Right atrium auricular region (tissue), 2 donors: ENCODE data around the gene RGMA. TPM values are rescaled to one million over a fixed set of nuclear protein-coding genes. Genes with fewer than 3 reads are reported as not detected.

Experiments used
- DNase-seq: peaks from one replicate; pipeline ENCODE4 v3.0.0-alpha.2; 2019; ENCODE audit warnings: low spot score
- H3K27ac ChIP-seq, 2 donors: fragments of 200-600 bp; sonication (generic); 1 replicate in 1 of 2; 2 replicates in 1 of 2; pipeline ENCODE4 v1.5.1; 2016 to 2019
- H3K27me3 ChIP-seq, 2 donors: fragments of 200-600 bp; sonication (generic); one replicate each; pipeline versions ENCODE4 v1.5.1 to v1.6.0; 2017 to 2019
- H3K36me3 ChIP-seq: fragments of 200-600 bp; sonication (generic); one replicate; pipeline ENCODE4 v1.5.1; 2016
- H3K4me1 ChIP-seq, 2 donors: fragments of 200-600 bp; sonication (generic); one replicate each; pipeline versions ENCODE4 v1.5.1 to v1.6.0; 2017 to 2019
- H3K4me3 ChIP-seq, 2 donors: fragments of 200-600 bp; sonication (generic); 1 replicate in 1 of 2; 2 replicates in 1 of 2; pipeline ENCODE4 v1.5.1; 2017 to 2019; ENCODE audit warnings: mild to moderate bottlenecking in 1 of 2, moderate library complexity in 1 of 2
- H3K9me3 ChIP-seq, 2 donors: fragments of 200-600 bp; sonication (generic); one replicate each; pipeline ENCODE4 v1.5.1; 2019
- CTCF ChIP-seq, 2 donors: fragments of 200-600 bp; sonication (generic); IDR thresholded peaks; one replicate each; pipeline ENCODE4 v1.5.1; 2019; ENCODE audit warnings: antibody characterized with exemption in 2 of 2
- total RNA-seq, 2 donors: library from RNA; depleted of rRNA; stranded (reverse); fragments of >200 nt; gene quantifications; one replicate each; pipeline ENCODE4 v1.1.0, GENCODE V29; 2016

The RGMA gene
- total RNA-seq, 2 donors from 2014 or later: 7.2 to 9.9 TPM

GRCh38 chr15:93085692-93086091 lies 3.3 kb downstream of the RGMA start:
- Histone ChIP-seq H3K36me3 (no peaks in the 10 kb centered on the region), H3K27ac (no peak overlapping the region), H3K4me3 (no peak overlapping the region), H3K27me3 (no peaks in the 10 kb centered on the region), H3K9me3 (no peaks in the 10 kb centered on the region), H3K4me1 (peaks cover 0 to 27% of the 10 kb centered on the region in 2 donors)
- TF ChIP-seq CTCF (IDR thresholded peaks at IDR 0.05): no peak
- DNase-seq: no peak

- Histone ChIP-seq H3K36me3 (no peaks in the 10 kb centered on the region), H3K9me3 (no peaks in the 10 kb centered on the region), H3K27ac (no peak overlapping the region), H3K27me3 (no peaks in the 10 kb centered on the region), H3K4me3 (no peak overlapping the region), H3K4me1 (peaks cover 0 to 6% of the 10 kb centered on the region in 2 donors)
- no peak for DNase-seq
- TF ChIP-seq CTCF (IDR thresholded peaks at IDR 0.05): no peak
Observed at GRCh38 chr15:93082861-93083260, 6.2 kb downstream of the RGMA start.

- DNase-seq: no peak
- Histone ChIP-seq H3K36me3 (no peaks in the 10 kb centered on the region), H3K27ac (no peak overlapping the region), H3K4me1 (no peaks in the 10 kb centered on the region), H3K9me3 (no peaks in the 10 kb centered on the region), H3K4me3 (no peak overlapping the region), H3K27me3 (no peaks in the 10 kb centered on the region)
- no peak for TF ChIP-seq CTCF (IDR thresholded peaks at IDR 0.05)
Observed at GRCh38 chr15:93081399-93081798, 7.6 kb downstream of the RGMA start.

GRCh38 chr15:93080451-93080850 lies 8.6 kb downstream of the RGMA start:
- Histone ChIP-seq H3K9me3 (no peaks in the 10 kb centered on the region), H3K4me3 (no peak overlapping the region), H3K36me3 (no peaks in the 10 kb centered on the region), H3K4me1 (no peaks in the 10 kb centered on the region), H3K27ac (no peak overlapping the region), H3K27me3 (no peaks in the 10 kb centered on the region)
- no peak for DNase-seq
- no peak for TF ChIP-seq CTCF (IDR thresholded peaks at IDR 0.05)

GRCh38 chr15:93076875-93077274 lies 12.1 kb downstream of the RGMA start:
- no peaks in the 10 kb centered on the region for H3K9me3 ChIP-seq
- no peak for DNase-seq
- H3K27ac ChIP-seq: no peak overlapping the region
- no peak overlapping the region for H3K4me3 ChIP-seq
- no peaks in the 10 kb centered on the region for H3K27me3 ChIP-seq
- H3K4me1 ChIP-seq: peaks cover 0 to 14% of the 10 kb centered on the region in 2 donors
- TF ChIP-seq CTCF (IDR thresholded peaks at IDR 0.05): no peak
- H3K36me3 ChIP-seq: no peaks in the 10 kb centered on the region

GRCh38 chr15:93076217-93076616 lies 12.8 kb downstream of the RGMA start:
- H3K27ac ChIP-seq: no peak overlapping the region
- DNase-seq: no peak
- no peak for TF ChIP-seq CTCF (IDR thresholded peaks at IDR 0.05)
- no peaks in the 10 kb centered on the region for H3K9me3 ChIP-seq
- no peak overlapping the region for H3K4me3 ChIP-seq
- H3K36me3 ChIP-seq: no peaks in the 10 kb centered on the region
- peaks cover 0 to 19% of the 10 kb centered on the region in 2 donors for H3K4me1 ChIP-seq
- no peaks in the 10 kb centered on the region for H3K27me3 ChIP-seq
